ENCODE data around the gene NDUFAF3.

Gene NDUFAF3

GRCh38 chr3:49019941-49020329 is 2.0 kb upstream of the NDUFAF3 start:
- DNase-seq, result no peak

DNA sequence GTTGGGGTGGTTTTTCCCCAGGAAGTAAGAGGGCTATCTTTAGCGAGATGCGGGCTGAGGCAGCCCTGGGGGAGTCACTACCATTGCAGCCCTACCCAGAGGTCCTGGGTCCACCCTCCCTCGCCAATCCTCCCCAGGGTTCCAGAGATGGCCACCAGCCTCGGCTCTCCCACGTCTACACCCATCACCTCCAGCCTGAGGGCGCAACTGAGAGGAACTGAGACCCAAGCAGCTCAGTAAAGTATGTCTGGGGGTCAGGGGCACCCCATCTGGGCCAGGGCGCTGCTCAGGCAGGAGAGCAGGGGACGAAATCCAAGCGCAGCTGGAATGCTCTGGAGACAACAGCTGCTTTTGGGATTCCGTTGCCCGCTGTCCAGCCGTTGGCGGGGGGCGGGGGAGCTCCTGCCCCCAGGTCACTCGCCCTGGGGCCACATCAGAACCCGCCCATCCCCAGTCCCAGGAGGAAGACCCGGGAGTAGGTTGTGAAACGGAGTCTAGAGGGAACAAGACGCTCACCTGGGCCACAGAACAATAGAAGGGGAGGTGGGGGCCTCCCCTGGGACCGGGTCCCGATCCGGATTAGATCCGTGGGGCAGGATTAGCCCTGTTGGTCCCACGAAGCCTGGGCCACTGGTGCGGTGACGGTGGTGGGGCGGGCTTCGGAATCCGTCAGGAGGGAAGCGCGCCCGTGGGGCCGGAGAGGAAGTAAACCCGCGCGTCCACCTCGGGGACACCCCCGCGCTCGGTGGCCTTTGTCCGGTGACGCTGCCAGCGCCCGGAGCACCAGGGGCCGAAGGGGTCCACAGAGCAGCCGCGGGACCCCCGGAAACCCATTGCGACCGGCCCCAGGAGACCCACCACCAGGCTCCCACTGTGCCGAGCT is 1.4 kb upstream of the NDUFAF3 start:
- DNase-seq, result no peak

DNA sequence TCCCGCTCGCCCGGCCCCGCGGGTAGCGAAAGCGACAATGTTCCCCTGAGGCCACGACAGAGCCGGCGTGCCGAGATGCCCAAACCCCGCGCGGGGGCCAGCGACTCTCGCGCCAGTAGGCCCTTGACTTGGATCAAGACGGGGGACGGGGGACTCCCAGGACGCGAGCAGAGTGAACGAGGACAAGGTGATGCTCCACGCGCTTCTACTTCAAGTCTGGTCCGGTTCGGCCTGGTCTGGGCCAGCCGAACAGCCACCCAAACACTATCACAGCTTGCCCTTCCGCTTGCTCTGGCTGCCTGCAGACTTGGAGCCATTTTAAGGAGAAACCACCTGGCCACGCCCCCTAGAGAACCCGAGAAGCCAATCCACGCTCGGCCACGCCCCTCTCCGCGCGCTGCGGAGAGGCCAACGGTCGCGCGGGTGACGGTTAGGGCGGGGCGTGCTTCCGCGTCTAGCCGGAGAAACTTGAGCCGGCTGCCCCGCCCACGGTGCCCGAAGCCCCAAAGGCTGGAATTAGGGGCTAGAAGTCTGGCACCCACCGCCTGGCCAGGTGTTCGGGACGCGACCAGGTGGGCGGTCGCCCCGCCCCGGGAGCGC is 608 bp upstream of the NDUFAF3 start:
- DNase-seq, result peak; percentile 87 to 96

- DNase-seq, result no peak
Observed at GRCh38 chr3:49022688-49023171, 809 bp downstream of the NDUFAF3 start.

DNA sequence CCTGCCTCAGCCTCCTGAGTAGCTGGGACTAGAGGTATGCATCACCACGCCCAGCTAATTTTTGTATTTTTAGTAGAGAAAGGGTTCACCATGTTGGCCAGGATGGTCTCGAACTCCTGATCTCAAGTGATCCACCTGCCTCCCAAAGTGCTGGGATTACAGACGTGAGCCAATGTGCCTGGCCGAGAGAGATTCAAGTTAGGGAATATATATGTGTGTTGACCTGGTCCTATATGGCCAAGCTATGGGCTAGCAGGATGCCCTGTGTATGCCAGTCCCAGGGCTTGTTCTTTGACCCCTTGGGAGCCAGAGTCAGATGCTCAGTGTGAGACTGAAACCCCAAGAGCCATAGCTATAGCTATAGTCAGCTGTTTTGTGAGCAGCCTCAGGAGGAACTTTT is 1.9 kb downstream of the NDUFAF3 start:
- DNase-seq, result no peak

DNA sequence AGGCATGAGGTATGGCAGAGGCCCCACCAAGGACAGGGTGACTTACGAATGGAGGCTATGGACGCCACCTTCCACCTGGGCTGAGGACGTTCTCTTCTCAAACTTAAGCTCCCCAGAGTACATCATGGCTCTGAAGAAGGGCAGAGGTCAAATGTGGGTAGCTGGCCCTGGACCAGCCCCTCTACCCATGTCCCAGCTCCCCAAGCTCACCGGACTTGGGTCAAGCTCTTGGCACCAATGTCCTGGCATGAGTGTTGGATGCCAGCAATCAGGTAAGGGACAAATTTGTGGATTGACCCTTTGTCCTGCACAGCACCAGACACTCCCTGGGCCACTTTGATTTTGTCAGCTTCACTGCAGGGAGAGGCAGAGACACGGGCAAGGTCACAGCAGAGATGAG is 2.5 kb downstream of the NDUFAF3 start:
- DNase-seq, result no peak

GRCh38 chr3:49025005-49025792 is 3.3 kb downstream of the NDUFAF3 start:
- DNase-seq, result no peak

- no peak for DNase-seq
Observed at GRCh38 chr3:49025793-49026520, 4.0 kb downstream of the NDUFAF3 start.

DNA sequence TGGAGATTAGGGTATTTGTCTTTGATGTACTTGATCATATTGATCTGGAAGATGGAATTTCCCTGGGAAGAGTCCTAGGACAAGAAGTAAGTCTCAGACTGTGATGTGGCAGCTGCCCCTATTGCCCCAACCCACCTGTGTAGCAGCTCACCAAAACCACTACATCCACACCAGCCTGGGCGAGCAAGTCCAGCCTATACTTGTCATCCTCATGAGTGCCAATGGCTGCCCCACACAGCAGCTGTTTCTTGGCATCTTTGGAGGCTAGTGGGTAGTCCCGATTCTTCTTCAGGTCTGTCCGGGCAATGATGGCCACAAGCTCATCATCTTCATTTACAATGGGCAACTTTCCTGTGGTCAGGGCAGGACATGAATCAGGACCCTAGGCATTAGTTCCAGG is 4.6 kb downstream of the NDUFAF3 start:
- DNase-seq, result no peak

- DNase-seq, result no peak
Observed at GRCh38 chr3:49027634-49028033, 5.7 kb downstream of the NDUFAF3 start.

GRCh38 chr3:49028298-49028672 is 6.4 kb downstream of the NDUFAF3 start:
- DNase-seq, result no peak

- DNase-seq, result peak; percentile 73 to 94
Observed at GRCh38 chr3:49028673-49029562, 7.0 kb downstream of the NDUFAF3 start, which contains the start of gene IMPDH2. Gene IMPDH2 (minus strand): TSS chr3:49029398. CDS start chr3:49029350, 48 bp downstream.

DNA sequence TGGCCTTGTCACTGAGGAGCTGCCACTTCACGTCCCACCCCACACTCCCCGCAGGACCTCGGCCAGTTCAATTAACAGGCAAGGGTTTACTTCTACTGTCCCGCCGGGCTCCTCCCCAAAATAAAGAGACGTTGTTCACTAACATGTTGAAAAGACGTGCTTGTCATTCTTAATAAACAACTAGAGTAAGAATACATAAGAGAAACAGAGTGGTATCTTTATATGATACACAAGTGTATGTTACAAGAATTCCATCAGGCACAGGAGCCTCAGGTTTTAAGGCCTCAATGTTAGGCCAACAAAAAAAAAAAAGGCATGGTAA is 7.6 kb downstream of the NDUFAF3 start:
- no peak for DNase-seq

DNA sequence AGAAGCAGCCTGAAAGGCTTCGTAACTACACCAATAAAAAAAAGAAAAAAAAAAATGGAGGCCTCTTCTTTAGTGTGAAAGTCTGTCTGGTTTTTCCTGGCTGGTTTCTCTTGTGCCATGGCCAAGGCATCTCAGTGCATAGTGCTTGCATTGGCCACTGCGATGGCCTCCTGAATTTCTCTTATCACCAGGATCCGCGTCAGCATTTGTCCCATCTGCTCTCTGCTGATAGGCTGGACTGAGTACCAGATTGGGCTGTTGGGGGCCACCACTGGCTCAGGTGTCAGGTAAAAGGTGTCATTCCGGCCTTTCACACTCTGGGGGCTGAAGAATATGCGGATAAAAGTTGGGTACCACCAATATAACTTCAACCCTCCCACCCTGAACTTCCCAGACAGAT is 8.4 kb downstream of the NDUFAF3 start:
- DNase-seq, result no peak

- DNase-seq, result no peak
Observed at GRCh38 chr3:49032646-49033304, 10.9 kb downstream of the NDUFAF3 start.

DNA sequence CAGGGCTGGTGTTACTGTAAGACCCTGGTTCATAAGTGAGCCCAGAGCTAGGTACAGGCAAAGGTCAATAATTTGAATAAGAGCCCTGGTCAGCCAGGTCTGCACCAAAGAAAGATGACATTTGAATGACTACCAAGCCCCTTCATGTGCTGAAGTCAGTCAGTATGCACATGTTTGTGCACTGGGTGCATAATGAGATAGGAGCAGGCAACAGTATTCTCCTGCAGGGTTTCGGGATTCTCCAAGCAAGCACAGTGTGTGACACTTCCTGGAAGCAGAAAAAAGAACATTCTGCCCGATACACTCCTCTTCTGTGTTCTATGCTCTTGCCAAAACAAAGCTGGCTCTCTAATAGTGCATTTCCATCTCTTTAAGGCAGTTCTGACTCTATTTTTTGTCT is 12.7 kb downstream of the NDUFAF3 start:
- no peak for DNase-seq

- no peak for DNase-seq
Observed at GRCh38 chr3:49035281-49035680, 13.4 kb downstream of the NDUFAF3 start.

DNA sequence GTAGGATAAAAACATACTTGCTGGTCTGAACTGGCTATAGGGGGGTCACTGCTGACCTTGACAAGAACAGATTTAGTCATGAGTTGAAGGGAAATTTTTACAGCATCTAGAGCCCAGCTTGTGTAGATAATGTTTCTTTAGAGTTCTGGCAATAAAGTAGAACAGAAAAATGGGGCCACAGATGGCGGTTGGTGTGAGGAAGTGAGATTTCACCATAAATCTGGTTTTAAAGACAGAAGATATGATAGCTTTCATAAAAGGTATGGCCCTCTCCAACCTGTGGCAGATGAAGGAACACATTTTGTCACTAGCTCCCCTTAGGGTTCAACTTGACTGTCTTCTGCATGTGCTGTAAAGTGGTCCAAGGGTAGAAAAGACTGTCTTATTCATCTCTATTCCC is 31.6 kb downstream of the NDUFAF3 start:
- DNase-seq, result no peak

GRCh38 chr3:49054344-49054862 is 32.5 kb downstream of the NDUFAF3 start:
- no peak for DNase-seq

- no peak for DNase-seq
Observed at GRCh38 chr3:49057268-49057667, 35.3 kb downstream of the NDUFAF3 start.

DNA sequence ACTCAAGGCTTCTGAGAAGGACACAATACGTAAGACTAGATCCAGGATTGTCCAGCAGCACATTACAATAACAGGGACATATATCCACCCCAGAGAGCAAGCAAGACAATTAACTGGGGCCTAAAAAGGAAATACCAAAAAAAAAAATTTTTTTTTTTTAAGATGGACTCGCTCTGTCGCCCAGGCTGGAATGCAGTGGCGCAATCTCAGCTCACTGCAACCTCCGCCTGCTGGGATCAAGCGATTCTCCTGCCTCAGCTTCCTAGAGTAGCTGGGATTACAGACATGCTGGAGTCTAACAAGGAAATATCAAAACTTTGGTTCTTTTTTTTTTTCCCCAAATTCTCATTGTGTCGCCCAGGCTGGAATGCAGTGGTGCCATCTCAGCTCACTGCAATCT is 36.1 kb downstream of the NDUFAF3 start:
- DNase-seq, result no peak

Data from NCI-H446 (cell line).